Measurements from ENCODE around the gene ALX1. TPM values are rescaled to one million over a fixed set of nuclear protein-coding genes. Genes with fewer than 3 reads are reported as not detected.

The ALX1 gene
- total and polyA plus RNA-seq, 12 donors: 0.03 TPM; not detected in 11

DNA sequence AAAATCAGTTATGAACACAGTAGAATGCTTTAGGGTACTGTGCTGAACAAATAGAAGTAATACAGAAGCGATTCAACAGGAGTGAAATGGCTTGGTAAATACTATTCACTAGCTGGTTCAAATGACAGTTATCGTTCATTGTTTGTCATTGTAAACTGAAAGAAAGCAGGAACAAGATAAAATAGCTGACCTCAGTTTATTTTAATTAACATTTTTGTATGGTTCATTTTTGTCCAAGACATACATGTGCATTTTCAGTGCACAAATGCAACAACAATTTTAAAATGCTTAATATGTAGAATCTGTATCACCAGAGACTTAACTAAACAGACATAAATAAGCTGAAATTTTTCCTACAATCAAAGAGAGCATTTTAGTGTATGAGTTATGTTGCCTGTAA lies 49.9 kb downstream of the ALX1 start:
- Histone ChIP-seq H3K4me3 (no peak overlapping the region), H3K9me3 (no peaks in the 10 kb centered on the region), H3K27ac (no peak overlapping the region), H3K4me1 (no peaks in the 10 kb centered on the region), H3K27me3 (peaks cover 0 to 9% (median 0%) of the 10 kb centered on the region in 7 donors), H3K36me3 (no peaks in the 10 kb centered on the region)
- DNase-seq (no peak), ATAC-seq (no peak)
- intact Hi-C loops (cut with DNase I): no loop called here
- WGBS, 2 donors: 75 to 77% methylated on average over 2 of the region's 2 CpGs
- TF ChIP-seq, protein P1, sequence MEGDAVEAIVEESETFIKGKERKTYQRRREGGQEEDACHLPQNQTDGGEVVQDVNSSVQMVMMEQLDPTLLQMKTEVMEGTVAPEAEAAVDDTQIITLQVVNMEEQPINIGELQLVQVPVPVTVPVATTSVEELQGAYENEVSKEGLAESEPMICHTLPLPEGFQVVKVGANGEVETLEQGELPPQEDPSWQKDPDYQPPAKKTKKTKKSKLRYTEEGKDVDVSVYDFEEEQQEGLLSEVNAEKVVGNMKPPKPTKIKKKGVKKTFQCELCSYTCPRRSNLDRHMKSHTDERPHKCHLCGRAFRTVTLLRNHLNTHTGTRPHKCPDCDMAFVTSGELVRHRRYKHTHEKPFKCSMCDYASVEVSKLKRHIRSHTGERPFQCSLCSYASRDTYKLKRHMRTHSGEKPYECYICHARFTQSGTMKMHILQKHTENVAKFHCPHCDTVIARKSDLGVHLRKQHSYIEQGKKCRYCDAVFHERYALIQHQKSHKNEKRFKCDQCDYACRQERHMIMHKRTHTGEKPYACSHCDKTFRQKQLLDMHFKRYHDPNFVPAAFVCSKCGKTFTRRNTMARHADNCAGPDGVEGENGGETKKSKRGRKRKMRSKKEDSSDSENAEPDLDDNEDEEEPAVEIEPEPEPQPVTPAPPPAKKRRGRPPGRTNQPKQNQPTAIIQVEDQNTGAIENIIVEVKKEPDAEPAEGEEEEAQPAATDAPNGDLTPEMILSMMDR (IDR thresholded peaks at IDR 0.05): no peak

DNA sequence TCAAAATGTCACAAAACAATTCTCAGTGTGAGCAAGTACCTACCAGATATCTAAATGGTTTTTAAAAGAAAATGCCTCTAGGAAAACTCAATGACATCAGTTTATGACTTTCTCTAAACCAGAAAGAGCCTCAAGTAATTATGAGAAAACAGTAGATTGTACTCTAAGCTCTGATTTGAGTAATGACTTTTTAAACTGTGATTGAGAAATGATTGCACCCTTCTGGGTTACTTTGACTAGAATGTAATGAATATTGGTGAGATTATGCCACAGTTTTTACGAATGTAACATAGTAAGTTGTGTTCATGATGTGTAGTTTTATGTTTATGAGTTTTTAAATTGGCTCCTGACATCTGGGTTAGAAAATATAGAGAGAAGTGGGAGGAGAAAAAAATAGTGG lies 68.8 kb downstream of the ALX1 start:
- TF ChIP-seq, protein P1 (IDR thresholded peaks at IDR 0.05): no peak
- intact Hi-C loops (cut with DNase I): no loop called here
- no peaks in the 10 kb centered on the region for H3K9me3 ChIP-seq
- H3K27me3 ChIP-seq: peaks cover 0 to 2% (median 0%) of the 10 kb centered on the region in 7 donors
- H3K4me1 ChIP-seq: no peaks in the 10 kb centered on the region
- DNase-seq: no peak
- H3K4me3 ChIP-seq: no peak overlapping the region
- H3K27ac ChIP-seq: no peak overlapping the region
- H3K36me3 ChIP-seq: no peaks in the 10 kb centered on the region
- 69 to 75% methylated on average over 1 of the region's 1 CpG for WGBS, 2 donors
- no peak for ATAC-seq

DNA sequence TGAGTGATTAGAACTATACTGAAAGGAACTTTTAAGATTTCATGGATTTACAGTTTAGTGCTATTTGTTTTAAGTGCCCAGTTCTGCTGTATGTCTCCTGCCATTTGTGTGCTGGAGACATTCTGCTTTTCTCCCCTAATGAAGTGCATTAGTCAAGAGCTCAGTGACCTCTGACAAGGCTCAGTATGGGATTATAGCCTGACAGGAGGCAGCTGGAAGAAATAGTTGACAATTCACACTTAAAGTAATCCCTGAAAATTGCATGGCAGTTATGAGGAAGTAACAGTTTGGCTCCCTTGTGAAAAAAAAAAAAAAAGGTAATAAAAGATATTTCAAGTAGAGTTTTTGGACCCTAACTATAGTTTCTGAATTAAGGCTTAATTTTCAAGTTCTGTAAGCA lies 70.3 kb downstream of the ALX1 start:
- Histone ChIP-seq H3K36me3 (no peaks in the 10 kb centered on the region), H3K4me3 (no peak overlapping the region), H3K9me3 (no peaks in the 10 kb centered on the region), H3K27me3 (peaks cover 0 to 3% (median 0%) of the 10 kb centered on the region in 7 donors), H3K27ac (no peak overlapping the region), H3K4me1 (no peaks in the 10 kb centered on the region)
- intact Hi-C loops (cut with DNase I): no loop called here
- TF ChIP-seq, protein P1 (IDR thresholded peaks at IDR 0.05): no peak
- DNase-seq (no peak), ATAC-seq (no peak)

Other genes starting within 250 kb of the ALX1 start
- gene TSPAN19, start 243.9 kb upstream of the ALX1 start, total RNA-seq: 1 to 10 TPM in 1 of 10 donors, under 1 TPM in 4, not detected in 5; 0.34 to 1.0 (median 0.47) TPM
- under 1 TPM; 0.06 to 0.80 TPM for gene TSPAN19, start 243.9 kb upstream of the ALX1 start, polyA plus RNA-seq
- under 1 TPM in 9 of 10 donors, not detected in 1; 0.04 to 0.79 (median 0.14) TPM for gene LRRIQ1, start 243.9 kb upstream of the ALX1 start, total RNA-seq
- under 1 TPM; 0.15 to 0.16 TPM for gene LRRIQ1, start 243.9 kb upstream of the ALX1 start, polyA plus RNA-seq

Measured in heart right ventricle (tissue), 16 donors.